GM23338 (cell line): ENCODE results near the gene ANAPC4. TPM values are rescaled to one million over a fixed set of nuclear protein-coding genes. Genes with fewer than 3 reads are reported as not detected.

Experiments
- ATAC-seq: fragments of 200-7000 bp; cut with Tn5 transposase; 3 replicates; pipeline ENCODE4 v1.9.1; 2020
- DNase-seq: peaks from one replicate; pipeline ENCODE4 v3.0.0-alpha.2; 2015; ENCODE audit warnings: low spot score
- H2AFZ ChIP-seq: fragments of 200-600 bp; sonication (generic); 2 replicates; pipeline ENCODE4 v1.8.0; 2016; ENCODE audit warnings: antibody characterized with exemption, mild to moderate bottlenecking, moderate library complexity
- H3F3A ChIP-seq: fragments of 200-600 bp; sonication (generic); replicated peaks from 2 replicates; pipeline ENCODE4 v1.8.0; 2017; ENCODE audit warnings: antibody characterized with exemption, mixed run types, low read depth
- H3K27ac ChIP-seq: fragments of 200-600 bp; sonication (generic); 2 replicates; pipeline ENCODE4 v1.6.1; 2016; ENCODE audit warnings: low read depth
- H3K27me3 ChIP-seq: fragments of 200-600 bp; sonication (generic); 2 replicates; pipeline ENCODE4 v1.8.0; 2016; ENCODE audit warnings: mild to moderate bottlenecking, mixed run types, moderate library complexity; ENCODE audit not compliant: insufficient read depth
- H3K36me3 ChIP-seq: fragments of 200-600 bp; sonication (generic); 2 replicates; pipeline ENCODE4 v1.8.0; 2016; ENCODE audit warnings: mild to moderate bottlenecking; ENCODE audit not compliant: insufficient read depth
- H3K4me1 ChIP-seq: fragments of 200-600 bp; sonication (generic); 2 replicates; pipeline ENCODE4 v1.8.0; 2016; ENCODE audit warnings: mild to moderate bottlenecking, moderate library complexity; ENCODE audit not compliant: insufficient read depth
- H3K4me2 ChIP-seq: fragments of 200-600 bp; sonication (generic); 2 replicates; pipeline ENCODE4 v1.7.1; 2017; ENCODE audit warnings: mixed run types
- H3K4me3 ChIP-seq: fragments of 200-600 bp; sonication (generic); 2 replicates; pipeline ENCODE4 v1.6.1; 2016; ENCODE audit warnings: mixed run types
- H3K79me2 ChIP-seq: fragments of 200-600 bp; sonication (generic); replicated peaks from 2 replicates; pipeline ENCODE4 v1.8.0; 2017; ENCODE audit warnings: mild to moderate bottlenecking; ENCODE audit not compliant: insufficient read depth
- H3K9me2 ChIP-seq: fragments of 200-600 bp; sonication (generic); 2 replicates; pipeline ENCODE4 v1.8.0; 2017; ENCODE audit not compliant: insufficient read depth
- H4K20me1 ChIP-seq: fragments of 200-600 bp; sonication (generic); replicated peaks from 2 replicates; pipeline ENCODE4 v1.8.0; 2017; ENCODE audit warnings: mild to moderate bottlenecking; ENCODE audit not compliant: insufficient read depth
- H3K27ac Mint-ChIP-seq: 2 replicates; pipeline ENCODE4 v1.8.0; 2020; ENCODE audit warnings: inconsistent platforms, mild to moderate bottlenecking, moderate library complexity, mixed read lengths
- H3K27me3 Mint-ChIP-seq: 3 replicates; pipeline ENCODE4 v1.8.0; 2022; ENCODE audit warnings: low read depth, mild to moderate bottlenecking, moderate library complexity, mixed read lengths, inconsistent platforms; ENCODE audit not compliant: insufficient read depth, poor library complexity
- H3K36me3 Mint-ChIP-seq: 3 replicates; pipeline ENCODE4 v1.8.0; 2021; ENCODE audit warnings: low read depth, mild to moderate bottlenecking, inconsistent platforms, moderate library complexity, mixed read lengths
- H3K4me1 Mint-ChIP-seq: 3 replicates; pipeline ENCODE4 v1.8.0; 2020; ENCODE audit warnings: mild to moderate bottlenecking, inconsistent platforms, mixed read lengths
- H3K4me3 Mint-ChIP-seq: 3 replicates; pipeline ENCODE4 v1.8.0; 2021; ENCODE audit warnings: moderate library complexity, mild to moderate bottlenecking, inconsistent platforms, mixed read lengths
- H3K9me3 Mint-ChIP-seq: 3 replicates; pipeline ENCODE4 v1.8.0; 2020; ENCODE audit warnings: moderate library complexity, mild to moderate bottlenecking, inconsistent platforms, mixed read lengths
- CREB1 ChIP-seq: fragments of 250-450 bp; sonication (Bioruptor Pico); IDR thresholded peaks from 2 replicates; pipeline ENCODE4 v1.5.0; 2020; ENCODE audit warnings: low read depth, mild to moderate bottlenecking, moderate library complexity
- EZH2 ChIP-seq: fragments of 200-600 bp; sonication (generic); IDR thresholded peaks from one replicate; pipeline ENCODE4 v1.8.0; 2017; ENCODE audit warnings: antibody characterized with exemption, mild to moderate bottlenecking, low read depth; ENCODE audit not compliant: unreplicated experiment
- EZH2phosphoT487 ChIP-seq: fragments of 200-600 bp; sonication (generic); IDR thresholded peaks from one replicate; pipeline ENCODE4 v1.8.1; 2018; ENCODE audit warnings: antibody characterized with exemption; ENCODE audit not compliant: unreplicated experiment
- JUNB ChIP-seq: IDR thresholded peaks from one replicate; pipeline ENCODE4 v1.6.1; 2016; ENCODE audit warnings: antibody characterized with exemption; ENCODE audit not compliant: unreplicated experiment
- NANOG ChIP-seq: IDR thresholded peaks from 2 replicates; pipeline ENCODE4 v1.6.1; 2016; ENCODE audit warnings: antibody characterized with exemption, borderline replicate concordance
- STAT1 ChIP-seq: IDR thresholded peaks from one replicate; pipeline ENCODE4 v1.6.1; 2016; ENCODE audit warnings: antibody characterized with exemption; ENCODE audit not compliant: unreplicated experiment
- ZNF331 ChIP-seq: fragments of 250-450 bp; sonication (Bioruptor Pico); IDR thresholded peaks from 2 replicates; pipeline ENCODE4 v1.5.0; 2020; ENCODE audit warnings: low read depth, mild to moderate bottlenecking, moderate library complexity
- polyA plus RNA-seq: library from polyadenylated mRNA; unstranded; fragments of >200 nt; fragmentation: Nextera tagmentation; extraction: Ambion mirVana; gene quantifications from 2 replicates; pipeline ENCODE4 v1.2.1, GENCODE V29; 2016
- total RNA-seq: library from RNA; depleted of rRNA; stranded (reverse); fragments of >200 nt; shearing (Covaris generic); gene quantifications from 2 replicates; pipeline ENCODE4 v1.2.3, GENCODE V29; 2014
- TF ChIP-seq, protein P1 (sequence below): IDR thresholded peaks from 2 replicates; pipeline ENCODE4 v1.6.1; 2016; ENCODE audit warnings: antibody characterized with exemption
- TF ChIP-seq, protein P2 (sequence below): IDR thresholded peaks from one replicate; pipeline ENCODE4 v1.6.1; 2018; ENCODE audit warnings: antibody characterized with exemption; ENCODE audit not compliant: unreplicated experiment
- TF ChIP-seq, protein P3 (sequence below): fragments of 250-450 bp; sonication (Bioruptor Pico); IDR thresholded peaks from 2 replicates; pipeline ENCODE4 v1.5.0; 2020; ENCODE audit warnings: mild to moderate bottlenecking, moderate library complexity
- TF ChIP-seq, protein P4 (sequence below), 2 experiments: fragments of 200-600 bp in 1 of 2; sonication (generic) in 1 of 2; conservative IDR thresholded peaks; 2 replicates each; pipeline versions ENCODE4 v1.5.1 to v1.6.1; 2016 to 2017; ENCODE audit warnings: antibody characterized with exemption in 2 of 2, low read depth in 2 of 2, mild to moderate bottlenecking in 2 of 2, moderate library complexity in 1 of 2

The ANAPC4 gene
- total and polyA plus RNA-seq, 2 experiments from 2014 or later: 34.3 to 46.2 TPM

DNA sequence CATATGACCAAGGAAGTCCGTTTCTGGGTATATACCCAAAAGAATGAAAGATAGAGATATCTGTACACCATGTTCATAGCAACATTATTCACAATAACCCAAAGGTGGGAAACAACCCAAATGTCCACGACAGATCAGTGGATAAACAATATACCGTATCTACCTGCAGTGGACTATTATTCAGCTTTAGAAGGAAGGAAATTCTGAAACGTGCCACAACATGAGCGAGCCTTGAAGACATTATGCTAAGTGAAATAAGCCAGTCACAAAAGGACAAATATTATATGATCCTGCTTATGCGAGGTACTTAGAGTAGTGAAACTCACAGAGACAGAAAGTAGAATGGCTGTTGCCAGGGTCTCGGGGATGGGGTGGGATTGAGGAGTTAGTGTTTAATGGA is 75.0 kb downstream of the ANAPC4 start (continued):
- no peak for TF ChIP-seq STAT1
- TF ChIP-seq, protein P1, sequence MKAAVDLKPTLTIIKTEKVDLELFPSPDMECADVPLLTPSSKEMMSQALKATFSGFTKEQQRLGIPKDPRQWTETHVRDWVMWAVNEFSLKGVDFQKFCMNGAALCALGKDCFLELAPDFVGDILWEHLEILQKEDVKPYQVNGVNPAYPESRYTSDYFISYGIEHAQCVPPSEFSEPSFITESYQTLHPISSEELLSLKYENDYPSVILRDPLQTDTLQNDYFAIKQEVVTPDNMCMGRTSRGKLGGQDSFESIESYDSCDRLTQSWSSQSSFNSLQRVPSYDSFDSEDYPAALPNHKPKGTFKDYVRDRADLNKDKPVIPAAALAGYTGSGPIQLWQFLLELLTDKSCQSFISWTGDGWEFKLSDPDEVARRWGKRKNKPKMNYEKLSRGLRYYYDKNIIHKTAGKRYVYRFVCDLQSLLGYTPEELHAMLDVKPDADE: no peak
- TF ChIP-seq EZH2phosphoT487: no peak
- TF ChIP-seq, protein P2, sequence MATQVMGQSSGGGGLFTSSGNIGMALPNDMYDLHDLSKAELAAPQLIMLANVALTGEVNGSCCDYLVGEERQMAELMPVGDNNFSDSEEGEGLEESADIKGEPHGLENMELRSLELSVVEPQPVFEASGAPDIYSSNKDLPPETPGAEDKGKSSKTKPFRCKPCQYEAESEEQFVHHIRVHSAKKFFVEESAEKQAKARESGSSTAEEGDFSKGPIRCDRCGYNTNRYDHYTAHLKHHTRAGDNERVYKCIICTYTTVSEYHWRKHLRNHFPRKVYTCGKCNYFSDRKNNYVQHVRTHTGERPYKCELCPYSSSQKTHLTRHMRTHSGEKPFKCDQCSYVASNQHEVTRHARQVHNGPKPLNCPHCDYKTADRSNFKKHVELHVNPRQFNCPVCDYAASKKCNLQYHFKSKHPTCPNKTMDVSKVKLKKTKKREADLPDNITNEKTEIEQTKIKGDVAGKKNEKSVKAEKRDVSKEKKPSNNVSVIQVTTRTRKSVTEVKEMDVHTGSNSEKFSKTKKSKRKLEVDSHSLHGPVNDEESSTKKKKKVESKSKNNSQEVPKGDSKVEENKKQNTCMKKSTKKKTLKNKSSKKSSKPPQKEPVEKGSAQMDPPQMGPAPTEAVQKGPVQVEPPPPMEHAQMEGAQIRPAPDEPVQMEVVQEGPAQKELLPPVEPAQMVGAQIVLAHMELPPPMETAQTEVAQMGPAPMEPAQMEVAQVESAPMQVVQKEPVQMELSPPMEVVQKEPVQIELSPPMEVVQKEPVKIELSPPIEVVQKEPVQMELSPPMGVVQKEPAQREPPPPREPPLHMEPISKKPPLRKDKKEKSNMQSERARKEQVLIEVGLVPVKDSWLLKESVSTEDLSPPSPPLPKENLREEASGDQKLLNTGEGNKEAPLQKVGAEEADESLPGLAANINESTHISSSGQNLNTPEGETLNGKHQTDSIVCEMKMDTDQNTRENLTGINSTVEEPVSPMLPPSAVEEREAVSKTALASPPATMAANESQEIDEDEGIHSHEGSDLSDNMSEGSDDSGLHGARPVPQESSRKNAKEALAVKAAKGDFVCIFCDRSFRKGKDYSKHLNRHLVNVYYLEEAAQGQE: no peak
- no peak for TF ChIP-seq JUNB
- no peak for TF ChIP-seq EZH2

DNA sequence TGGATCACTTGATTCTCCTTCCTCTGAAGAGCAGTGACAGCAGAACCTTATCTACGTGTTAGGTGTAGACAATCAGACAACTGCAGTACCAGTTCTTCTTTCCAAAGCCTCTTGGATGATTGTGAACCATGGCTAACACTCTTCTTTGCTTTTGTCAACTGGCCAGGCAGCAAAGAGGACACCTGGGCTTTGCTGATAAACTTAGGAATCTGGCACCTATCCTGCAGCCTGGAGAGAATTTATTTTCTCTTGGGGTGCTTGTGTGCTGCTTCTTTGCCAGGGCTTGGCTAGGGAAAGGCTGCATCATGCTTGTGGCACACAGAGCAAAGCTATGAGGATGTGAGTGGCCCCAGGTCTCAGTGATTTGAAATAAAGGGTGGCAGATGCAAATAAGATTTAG is 77.4 kb downstream of the ANAPC4 start:
- Mint-ChIP-seq H3K27me3 (peaks cover 9% of the 10 kb centered on the region), H3K4me1 (peaks cover 11% of the 10 kb centered on the region; the same call in 2 of the 3 replicates), H3K36me3 (no peaks in the 10 kb centered on the region), H3K27ac (no peak overlapping the region), H3K9me3 (no peaks in the 10 kb centered on the region; the same call in 2 of the 3 replicates), H3K4me3 (no peak overlapping the region)
- Histone ChIP-seq H3K4me3 (no peak overlapping the region), H3K36me3 (no peaks in the 10 kb centered on the region), H3K79me2 (no peaks in the 10 kb centered on the region), H3K9me2 (no peaks in the 10 kb centered on the region), H3K4me2 (no peak overlapping the region), H3F3A (no peaks in the 10 kb centered on the region), H2AFZ (no peak overlapping the region), H3K4me1 (no peaks in the 10 kb centered on the region), H4K20me1 (no peaks in the 10 kb centered on the region), H3K27ac (no peak overlapping the region), H3K27me3 (no peaks in the 10 kb centered on the region)
- ATAC-seq (no peak), DNase-seq (no peak)
- TF ChIP-seq ZNF331 (CRISPR knock-in tag) (no peak), NANOG (no peak), CREB1 (CRISPR knock-in tag) (no peak), EZH2phosphoT487 (no peak), STAT1 (no peak), EZH2 (no peak), JUNB (no peak)
- TF ChIP-seq, protein P1: no peak
- TF ChIP-seq, protein P3, sequence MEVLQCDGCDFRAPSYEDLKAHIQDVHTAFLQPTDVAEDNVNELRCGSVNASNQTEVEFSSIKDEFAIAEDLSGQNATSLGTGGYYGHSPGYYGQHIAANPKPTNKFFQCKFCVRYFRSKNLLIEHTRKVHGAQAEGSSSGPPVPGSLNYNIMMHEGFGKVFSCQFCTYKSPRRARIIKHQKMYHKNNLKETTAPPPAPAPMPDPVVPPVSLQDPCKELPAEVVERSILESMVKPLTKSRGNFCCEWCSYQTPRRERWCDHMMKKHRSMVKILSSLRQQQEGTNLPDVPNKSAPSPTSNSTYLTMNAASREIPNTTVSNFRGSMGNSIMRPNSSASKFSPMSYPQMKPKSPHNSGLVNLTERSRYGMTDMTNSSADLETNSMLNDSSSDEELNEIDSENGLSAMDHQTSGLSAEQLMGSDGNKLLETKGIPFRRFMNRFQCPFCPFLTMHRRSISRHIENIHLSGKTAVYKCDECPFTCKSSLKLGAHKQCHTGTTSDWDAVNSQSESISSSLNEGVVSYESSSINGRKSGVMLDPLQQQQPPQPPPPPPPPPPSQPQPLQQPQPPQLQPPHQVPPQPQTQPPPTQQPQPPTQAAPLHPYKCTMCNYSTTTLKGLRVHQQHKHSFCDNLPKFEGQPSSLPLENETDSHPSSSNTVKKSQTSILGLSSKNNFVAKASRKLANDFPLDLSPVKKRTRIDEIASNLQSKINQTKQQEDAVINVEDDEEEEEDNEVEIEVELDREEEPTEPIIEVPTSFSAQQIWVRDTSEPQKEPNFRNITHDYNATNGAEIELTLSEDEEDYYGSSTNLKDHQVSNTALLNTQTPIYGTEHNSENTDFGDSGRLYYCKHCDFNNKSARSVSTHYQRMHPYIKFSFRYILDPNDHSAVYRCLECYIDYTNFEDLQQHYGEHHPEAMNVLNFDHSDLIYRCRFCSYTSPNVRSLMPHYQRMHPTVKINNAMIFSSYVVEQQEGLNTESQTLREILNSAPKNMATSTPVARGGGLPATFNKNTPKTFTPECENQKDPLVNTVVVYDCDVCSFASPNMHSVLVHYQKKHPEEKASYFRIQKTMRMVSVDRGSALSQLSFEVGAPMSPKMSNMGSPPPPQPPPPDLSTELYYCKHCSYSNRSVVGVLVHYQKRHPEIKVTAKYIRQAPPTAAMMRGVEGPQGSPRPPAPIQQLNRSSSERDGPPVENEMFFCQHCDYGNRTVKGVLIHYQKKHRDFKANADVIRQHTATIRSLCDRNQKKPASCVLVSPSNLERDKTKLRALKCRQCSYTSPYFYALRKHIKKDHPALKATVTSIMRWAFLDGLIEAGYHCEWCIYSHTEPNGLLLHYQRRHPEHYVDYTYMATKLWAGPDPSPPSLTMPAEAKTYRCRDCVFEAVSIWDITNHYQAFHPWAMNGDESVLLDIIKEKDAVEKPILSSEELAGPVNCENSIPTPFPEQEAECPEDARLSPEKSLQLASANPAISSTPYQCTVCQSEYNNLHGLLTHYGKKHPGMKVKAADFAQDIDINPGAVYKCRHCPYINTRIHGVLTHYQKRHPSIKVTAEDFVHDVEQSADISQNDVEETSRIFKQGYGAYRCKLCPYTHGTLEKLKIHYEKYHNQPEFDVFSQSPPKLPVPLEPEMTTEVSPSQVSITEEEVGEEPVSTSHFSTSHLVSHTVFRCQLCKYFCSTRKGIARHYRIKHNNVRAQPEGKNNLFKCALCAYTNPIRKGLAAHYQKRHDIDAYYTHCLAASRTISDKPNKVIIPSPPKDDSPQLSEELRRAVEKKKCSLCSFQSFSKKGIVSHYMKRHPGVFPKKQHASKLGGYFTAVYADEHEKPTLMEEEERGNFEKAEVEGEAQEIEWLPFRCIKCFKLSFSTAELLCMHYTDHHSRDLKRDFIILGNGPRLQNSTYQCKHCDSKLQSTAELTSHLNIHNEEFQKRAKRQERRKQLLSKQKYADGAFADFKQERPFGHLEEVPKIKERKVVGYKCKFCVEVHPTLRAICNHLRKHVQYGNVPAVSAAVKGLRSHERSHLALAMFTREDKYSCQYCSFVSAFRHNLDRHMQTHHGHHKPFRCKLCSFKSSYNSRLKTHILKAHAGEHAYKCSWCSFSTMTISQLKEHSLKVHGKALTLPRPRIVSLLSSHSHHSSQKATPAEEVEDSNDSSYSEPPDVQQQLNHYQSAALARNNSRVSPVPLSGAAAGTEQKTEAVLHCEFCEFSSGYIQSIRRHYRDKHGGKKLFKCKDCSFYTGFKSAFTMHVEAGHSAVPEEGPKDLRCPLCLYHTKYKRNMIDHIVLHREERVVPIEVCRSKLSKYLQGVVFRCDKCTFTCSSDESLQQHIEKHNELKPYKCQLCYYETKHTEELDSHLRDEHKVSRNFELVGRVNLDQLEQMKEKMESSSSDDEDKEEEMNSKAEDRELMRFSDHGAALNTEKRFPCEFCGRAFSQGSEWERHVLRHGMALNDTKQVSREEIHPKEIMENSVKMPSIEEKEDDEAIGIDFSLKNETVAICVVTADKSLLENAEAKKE: no peak
- TF ChIP-seq, protein P4, sequence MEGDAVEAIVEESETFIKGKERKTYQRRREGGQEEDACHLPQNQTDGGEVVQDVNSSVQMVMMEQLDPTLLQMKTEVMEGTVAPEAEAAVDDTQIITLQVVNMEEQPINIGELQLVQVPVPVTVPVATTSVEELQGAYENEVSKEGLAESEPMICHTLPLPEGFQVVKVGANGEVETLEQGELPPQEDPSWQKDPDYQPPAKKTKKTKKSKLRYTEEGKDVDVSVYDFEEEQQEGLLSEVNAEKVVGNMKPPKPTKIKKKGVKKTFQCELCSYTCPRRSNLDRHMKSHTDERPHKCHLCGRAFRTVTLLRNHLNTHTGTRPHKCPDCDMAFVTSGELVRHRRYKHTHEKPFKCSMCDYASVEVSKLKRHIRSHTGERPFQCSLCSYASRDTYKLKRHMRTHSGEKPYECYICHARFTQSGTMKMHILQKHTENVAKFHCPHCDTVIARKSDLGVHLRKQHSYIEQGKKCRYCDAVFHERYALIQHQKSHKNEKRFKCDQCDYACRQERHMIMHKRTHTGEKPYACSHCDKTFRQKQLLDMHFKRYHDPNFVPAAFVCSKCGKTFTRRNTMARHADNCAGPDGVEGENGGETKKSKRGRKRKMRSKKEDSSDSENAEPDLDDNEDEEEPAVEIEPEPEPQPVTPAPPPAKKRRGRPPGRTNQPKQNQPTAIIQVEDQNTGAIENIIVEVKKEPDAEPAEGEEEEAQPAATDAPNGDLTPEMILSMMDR (conservative IDR thresholded peaks at IDR 0.05; ENCODE audit: low read depth in 2 of 2): no peak
